Occipital lobe (tissue), 2 donors: ENCODE data around the gene AQP12A. TPM values are rescaled to one million over a fixed set of nuclear protein-coding genes. Genes with fewer than 3 reads are reported as not detected.

Source experiments
- DNase-seq: peaks from one replicate; lab custom pipeline; 2025; lab: John Stamatoyannopoulos, UW
- total RNA-seq: library from RNA; depleted of rRNA; stranded (reverse); fragments of >200 nt; gene quantifications from one replicate; pipeline ENCODE4 v1.2.3, GENCODE V29; 2014

The AQP12A gene
- total RNA-seq, 1 donor from 2014 or later: not detected

GRCh38 chr2:240722376-240722775 is 30.7 kb downstream of the AQP12A start:
- no peak for DNase-seq

- no peak for DNase-seq
Observed at GRCh38 chr2:240722796-240723735, 31.4 kb downstream of the AQP12A start.

DNA sequence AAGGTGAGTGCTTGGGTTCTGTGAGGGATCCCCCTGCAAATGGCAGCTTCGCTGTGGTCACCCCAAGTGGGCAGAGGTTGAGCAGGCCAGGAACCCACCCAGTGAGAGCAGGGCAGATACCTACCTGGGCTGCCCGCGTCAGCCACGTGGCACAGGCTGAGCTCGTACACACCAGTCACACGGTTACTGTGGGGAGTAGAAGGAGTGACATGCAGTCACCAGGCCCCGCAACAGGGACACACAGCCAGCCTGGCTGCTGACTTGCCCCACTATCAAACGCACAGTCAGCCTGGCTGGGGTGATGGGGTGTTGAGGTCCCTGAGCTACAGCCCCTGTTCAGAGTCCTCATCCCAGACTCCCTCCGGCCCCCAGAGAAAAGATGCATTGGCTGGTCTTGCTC is 32.2 kb downstream of the AQP12A start:
- DNase-seq: no peak

- no peak for DNase-seq
Observed at GRCh38 chr2:240724431-240724830, 32.8 kb downstream of the AQP12A start.

DNA sequence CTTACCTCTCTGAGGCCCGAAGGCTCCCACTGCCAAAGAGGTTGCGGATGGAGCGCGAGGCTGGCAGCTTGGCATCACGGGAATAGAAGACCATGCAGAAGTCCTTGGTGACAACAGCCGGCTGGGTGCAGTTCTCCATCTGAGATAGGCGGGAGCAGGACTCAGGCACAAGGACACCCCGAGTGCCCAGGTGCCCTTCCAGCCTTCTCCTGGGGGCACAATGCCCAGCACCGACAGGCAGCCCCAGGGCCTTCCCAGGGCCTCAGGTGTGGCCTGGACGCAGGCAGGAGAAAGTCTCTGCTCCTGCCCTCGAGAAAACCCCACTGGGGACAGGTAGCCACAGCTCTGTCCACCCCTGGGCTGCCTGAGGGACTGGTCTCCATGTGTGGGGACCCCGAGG is 33.6 kb downstream of the AQP12A start:
- DNase-seq: no peak

DNA sequence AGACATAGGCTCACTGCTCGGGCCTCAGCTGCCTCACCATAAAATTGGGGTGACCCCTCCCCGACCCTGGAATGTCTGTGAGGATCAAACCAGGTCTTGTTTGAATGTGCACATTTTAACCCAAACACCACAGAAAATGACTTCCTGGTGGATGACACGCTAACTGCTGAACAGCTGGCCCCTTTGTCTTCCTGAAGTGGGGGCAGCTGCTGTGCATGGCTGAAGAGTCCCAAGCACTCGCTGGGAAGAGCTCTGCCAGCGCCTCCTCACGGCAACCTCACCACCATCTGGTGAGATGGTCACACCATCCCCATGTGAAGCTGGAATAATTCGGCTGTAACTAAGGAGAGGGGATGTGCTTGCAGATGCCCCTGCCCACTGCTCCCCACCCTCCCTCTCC is 34.0 kb downstream of the AQP12A start:
- no peak for DNase-seq

GRCh38 chr2:240726876-240727275 is 35.2 kb downstream of the AQP12A start:
- no peak for DNase-seq

- DNase-seq: no peak
Observed at GRCh38 chr2:240727439-240727838, 35.8 kb downstream of the AQP12A start.

- DNase-seq: no peak
Observed at GRCh38 chr2:240727913-240728312, 36.2 kb downstream of the AQP12A start.

- DNase-seq: no peak
Observed at GRCh38 chr2:240728361-240728760, 36.7 kb downstream of the AQP12A start.

- no peak for DNase-seq
Observed at GRCh38 chr2:240728827-240729226, 37.2 kb downstream of the AQP12A start.

- no peak for DNase-seq
Observed at GRCh38 chr2:240730501-240731177, 39.0 kb downstream of the AQP12A start.

GRCh38 chr2:240731178-240731545 is 39.5 kb downstream of the AQP12A start:
- DNase-seq: no peak

GRCh38 chr2:240732184-240732583 is 40.5 kb downstream of the AQP12A start:
- no peak for DNase-seq

DNA sequence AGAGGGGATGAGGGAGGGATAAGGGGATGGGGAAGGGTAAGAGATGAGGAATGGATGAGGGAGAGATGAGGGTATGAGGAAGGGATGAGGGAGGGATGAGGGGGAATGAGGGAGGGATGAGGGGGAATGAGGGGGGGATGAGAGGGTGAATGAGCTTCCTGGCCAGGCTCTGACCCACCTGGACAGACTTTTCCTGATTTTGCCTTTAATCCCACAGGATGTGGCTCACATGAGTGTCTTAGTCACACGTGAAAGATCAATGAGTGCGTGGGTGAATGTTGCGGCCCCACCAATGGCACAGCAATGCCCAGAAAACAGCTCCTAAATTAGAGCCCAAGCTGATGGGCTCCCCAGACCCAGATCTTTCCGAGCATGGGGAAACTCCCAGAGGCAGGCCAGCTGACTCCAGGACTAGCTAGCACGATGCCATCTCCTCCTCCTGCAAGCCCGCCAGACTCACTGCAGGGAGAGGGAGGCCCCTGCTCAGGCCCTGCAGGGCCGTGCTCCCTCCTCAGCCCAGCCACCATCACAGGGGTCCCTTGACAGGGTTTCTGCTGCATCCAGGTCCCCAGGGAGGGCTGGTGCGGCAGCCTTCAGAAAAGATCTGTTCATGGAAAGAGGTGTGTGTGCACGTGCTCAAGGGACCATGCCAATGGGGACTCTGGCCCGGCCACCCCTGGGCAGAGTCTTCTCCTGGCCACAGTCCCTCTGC is 41.4 kb downstream of the AQP12A start:
- no peak for DNase-seq

- DNase-seq: no peak
Observed at GRCh38 chr2:240733803-240734495, 42.3 kb downstream of the AQP12A start.

DNA sequence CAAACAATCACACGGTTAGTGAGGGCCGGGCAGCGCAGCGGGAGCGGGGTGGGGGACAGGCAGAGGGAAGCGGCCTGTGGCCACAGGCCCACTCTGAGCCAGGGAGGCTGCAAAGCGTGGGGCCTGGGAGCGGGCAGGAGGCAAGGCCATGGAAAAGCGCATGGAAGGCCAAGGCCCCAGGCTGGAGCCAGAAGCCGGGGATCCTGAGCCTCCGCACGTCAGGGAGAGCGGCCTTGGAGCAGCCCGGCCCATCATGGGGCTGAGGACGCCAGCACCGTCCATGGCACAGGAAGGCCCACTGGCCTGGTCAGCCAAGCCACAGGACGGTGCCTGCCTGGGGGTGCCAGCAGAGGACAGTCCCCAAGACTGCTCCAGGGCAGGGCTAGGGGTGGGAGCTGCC is 43.1 kb downstream of the AQP12A start:
- DNase-seq: no peak

- DNase-seq: no peak
Observed at GRCh38 chr2:240735476-240735875, 43.8 kb downstream of the AQP12A start.

DNA sequence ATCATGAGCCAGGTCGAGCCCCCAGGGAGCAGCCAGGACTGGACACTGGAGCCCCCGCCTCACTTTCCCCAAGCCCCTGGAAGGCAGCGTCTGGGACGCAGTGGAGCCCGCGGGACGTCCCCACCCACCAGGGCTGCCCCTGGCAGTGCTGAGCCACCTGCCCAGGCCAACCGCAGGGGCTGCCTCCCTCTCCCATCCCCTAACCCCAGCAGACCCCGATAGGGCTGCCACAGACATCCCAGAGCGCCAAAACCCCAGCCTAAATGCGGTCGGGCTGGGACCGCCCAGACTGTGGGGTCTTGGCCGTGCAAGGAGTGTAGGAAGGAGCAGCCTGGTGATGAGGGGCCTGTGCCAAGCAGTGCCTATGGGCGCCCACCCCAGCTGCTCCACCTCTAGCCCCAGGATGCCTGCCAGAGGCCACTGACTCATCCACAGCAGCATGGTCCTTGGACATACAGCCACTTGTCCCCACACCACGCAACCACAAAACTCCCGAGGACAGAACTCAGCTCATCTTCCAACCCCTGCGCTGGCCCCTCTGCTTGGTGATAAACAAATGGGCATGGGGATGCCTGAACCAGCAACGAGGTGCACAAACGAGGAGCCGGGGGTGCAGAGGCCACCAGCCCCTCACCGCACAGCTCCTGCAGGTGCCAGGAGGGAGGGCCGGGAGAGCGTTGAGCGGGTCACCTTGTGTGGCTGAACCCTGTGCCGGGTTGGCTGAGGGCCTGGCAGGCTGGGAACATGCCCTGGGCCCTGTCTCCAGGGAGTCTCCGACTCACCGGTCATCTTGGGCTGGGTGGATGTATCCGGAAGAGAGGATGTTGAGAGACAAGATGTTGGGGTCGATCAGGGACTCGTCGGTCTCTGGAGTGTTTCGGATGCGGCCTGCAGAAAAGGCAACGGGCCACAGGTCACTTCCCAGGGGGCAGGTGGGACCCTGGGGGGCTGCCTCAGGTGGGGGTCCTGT is 44.9 kb downstream of the AQP12A start:
- DNase-seq: no peak

DNA sequence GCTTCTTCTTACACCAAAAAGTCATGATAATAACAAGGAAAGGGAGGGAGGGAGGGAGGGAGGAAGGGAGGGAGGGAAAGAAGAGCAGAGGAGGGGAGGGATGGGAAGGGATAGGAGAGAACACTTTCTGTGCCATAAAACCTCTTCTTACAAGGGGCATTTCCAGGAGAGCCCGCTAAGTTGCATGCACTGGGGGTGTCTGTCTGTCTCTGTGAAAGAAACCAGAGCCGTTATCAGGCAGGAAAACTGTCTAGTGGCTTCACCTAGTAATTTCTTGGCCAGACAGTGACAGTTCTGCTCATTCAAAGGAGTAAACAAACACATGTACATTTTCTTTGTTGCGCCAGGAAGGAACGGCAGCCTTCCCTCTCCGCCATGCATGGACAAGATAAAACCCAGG is 45.8 kb downstream of the AQP12A start:
- no peak for DNase-seq
